Choroid plexus epithelial cell (primary cell): ENCODE data around the gene UTRN.

Experiments used
- DNase-seq: peaks from one replicate; pipeline ENCODE4 v3.0.0-alpha.2; 2010; ENCODE audit warnings: low read depth
- H3K4me3 ChIP-seq: 2 replicates; pipeline ENCODE4 v1.5.1; 2011; ENCODE audit warnings: low read depth, mild to moderate bottlenecking, control low read depth, low read length, moderate library complexity
- CTCF ChIP-seq: conservative IDR thresholded peaks from 2 replicates; pipeline ENCODE4 v1.5.1; 2011; ENCODE audit warnings: low read depth, mild to moderate bottlenecking, control low read depth, inconsistent platforms, low read length, moderate library complexity

UTRN gene

GRCh38 chr6:144307880-144308279, 22.7 kb downstream of the UTRN start:
- DNase-seq, result no peak
- TF ChIP-seq CTCF, result no peak
- H3K4me3 ChIP-seq, result no peak overlapping the region

GRCh38 chr6:144310765-144311164, 25.6 kb downstream of the UTRN start:
- TF ChIP-seq CTCF, result no peak
- no peak for DNase-seq
- no peak overlapping the region for H3K4me3 ChIP-seq

GRCh38 chr6:144311361-144311760, 26.2 kb downstream of the UTRN start:
- no peak for TF ChIP-seq CTCF
- DNase-seq, result no peak
- H3K4me3 ChIP-seq, result no peak overlapping the region

GRCh38 chr6:144314003-144314485, 28.9 kb downstream of the UTRN start:
- no peak for TF ChIP-seq CTCF
- DNase-seq, result peak; percentile 92
- H3K4me3 ChIP-seq, result no peak overlapping the region

- no peak for TF ChIP-seq CTCF
- H3K4me3 ChIP-seq, result no peak overlapping the region
- DNase-seq, result no peak
Measured at GRCh38 chr6:144314562-144314961, 29.4 kb downstream of the UTRN start.

- TF ChIP-seq CTCF, result no peak
- H3K4me3 ChIP-seq, result no peak overlapping the region
- DNase-seq, result no peak
Measured at GRCh38 chr6:144315226-144315980, 30.3 kb downstream of the UTRN start.
